Brain microvascular endothelial cell (primary cell): ENCODE results near the gene MAMSTR.
A peak's percentile ranks its signal among the peaks of the same experiment; 100 is the strongest.

Experiments used
- DNase-seq: peaks from one replicate; pipeline ENCODE4 v3.0.0-alpha.2; 2020
- H3K27ac ChIP-seq: fragments of 250-450 bp; sonication (Bioruptor Pico); 2 replicates; pipeline ENCODE4 v1.5.1; 2020; ENCODE audit warnings: mild to moderate bottlenecking, moderate library complexity
- H3K27me3 ChIP-seq: fragments of 250-450 bp; sonication (Bioruptor Pico); replicated peaks from 2 replicates; pipeline ENCODE4 v1.5.1; 2020; ENCODE audit warnings: mild to moderate bottlenecking
- H3K36me3 ChIP-seq: fragments of 250-450 bp; sonication (Bioruptor Pico); replicated peaks from 2 replicates; pipeline ENCODE4 v1.5.1; 2020; ENCODE audit warnings: mild to moderate bottlenecking
- H3K4me3 ChIP-seq: 2 replicates; pipeline ENCODE4 v1.5.1; 2011; ENCODE audit warnings: low read depth, mild to moderate bottlenecking, control low read depth, low read length, moderate library complexity
- CTCF ChIP-seq: IDR thresholded peaks from 2 replicates; pipeline ENCODE4 v1.5.1; 2011; ENCODE audit warnings: low read depth, mild to moderate bottlenecking, moderate library complexity, low read length, control low read depth, inconsistent platforms; ENCODE audit errors: missing control alignments
- in situ Hi-C: cut with HindIII; loops from 2 replicates; pipeline ENCODE4 v1.10.0; 2017; ENCODE audit warnings: low sequenced_read_pairs, low pct_ligation_motif_present

Gene MAMSTR

GRCh38 chr19:48746738-48747575, 27.4 kb upstream of the MAMSTR start, which contains the start of gene IZUMO1:
TSS of gene IZUMO1 (minus strand) at chr19:48746909. CDS start at chr19:48745859, 1,050 bp downstream.
- TF ChIP-seq CTCF, result no peak

GRCh38 chr19:48746110-48746509, 26.6 kb upstream of the MAMSTR start:
- H3K4me3 ChIP-seq, result no peak overlapping the region
- in situ Hi-C loops, result no loop called here
- no peak for TF ChIP-seq CTCF
- H3K27me3 ChIP-seq, result no peaks in the 10 kb centered on the region
- peak overlapping the region; percentile 93 for H3K27ac ChIP-seq
- no peaks in the 10 kb centered on the region for H3K36me3 ChIP-seq
- DNase-seq, result no peak

More at GRCh38 chr19:48746738-48747575, 27.4 kb upstream of the MAMSTR start, which contains the start of gene IZUMO1:
- peak; percentile 94 for DNase-seq
- Histone ChIP-seq H3K4me3 (peak within 1 kb of the TSS; percentile 69), H3K36me3 (no peaks in the 10 kb centered on the region), H3K27me3 (no peaks in the 10 kb centered on the region), H3K27ac (peak within 1 kb of the TSS; percentile 93)
- in situ Hi-C loops, result no loop called here

- no peak for TF ChIP-seq CTCF
- H3K27me3 ChIP-seq, result no peaks in the 10 kb centered on the region
- peak overlapping the region; percentile 9 for H3K4me3 ChIP-seq
- H3K27ac ChIP-seq, result no peak overlapping the region
- no peaks in the 10 kb centered on the region for H3K36me3 ChIP-seq
- DNase-seq, result peak; percentile 77
- in situ Hi-C loops, result no loop called here
Measured at GRCh38 chr19:48745208-48745995, 25.9 kb upstream of the MAMSTR start.

- Histone ChIP-seq H3K27ac (no peak overlapping the region), H3K27me3 (peaks cover 6% of the 10 kb centered on the region), H3K4me3 (no peak overlapping the region), H3K36me3 (no peaks in the 10 kb centered on the region)
- no peak for TF ChIP-seq CTCF
- in situ Hi-C loops, result no loop called here
- DNase-seq, result no peak
Measured at GRCh38 chr19:48742096-48742495, 22.6 kb upstream of the MAMSTR start.

GRCh38 chr19:48741129-48741999, 21.8 kb upstream of the MAMSTR start:
- no peak for DNase-seq
- no peak for TF ChIP-seq CTCF
- no peak overlapping the region for H3K4me3 ChIP-seq
- in situ Hi-C loops, result no loop called here
- peaks cover 6% of the 10 kb centered on the region for H3K27me3 ChIP-seq
- H3K36me3 ChIP-seq, result no peaks in the 10 kb centered on the region
- H3K27ac ChIP-seq, result no peak overlapping the region
